Measurements from ENCODE around the gene MRPL46.

Gene MRPL46

DNA sequence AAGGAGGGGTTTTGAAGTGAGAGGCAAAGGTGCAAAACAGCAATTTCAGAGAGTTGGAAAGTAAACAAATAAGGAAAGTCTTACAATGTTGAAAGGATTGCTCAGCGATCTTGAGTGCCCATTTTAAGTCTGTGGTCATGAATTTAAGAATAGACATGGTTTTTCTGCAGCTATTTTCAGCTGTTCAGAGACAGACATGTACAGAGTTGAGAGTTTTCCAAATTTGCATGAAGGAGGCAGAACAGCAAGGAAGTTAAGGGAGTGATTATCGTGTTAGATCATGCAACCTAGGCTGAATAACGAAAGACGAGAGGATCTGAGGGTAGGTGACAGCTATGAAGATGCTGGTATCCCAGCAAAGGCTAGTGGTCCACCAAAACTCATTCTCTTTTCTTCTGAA, 42.1 kb upstream of the MRPL46 start:
- CTCF ChIA-PET, result no interaction called here
- POLR2A ChIA-PET, result no interaction called here
- no peak for DNase-seq (ENCODE audit: low read depth, low spot score)
- no peak overlapping the region for H3K4me3 ChIP-seq (ENCODE audit: low read depth, low read length)
- TF ChIP-seq, protein P1, sequence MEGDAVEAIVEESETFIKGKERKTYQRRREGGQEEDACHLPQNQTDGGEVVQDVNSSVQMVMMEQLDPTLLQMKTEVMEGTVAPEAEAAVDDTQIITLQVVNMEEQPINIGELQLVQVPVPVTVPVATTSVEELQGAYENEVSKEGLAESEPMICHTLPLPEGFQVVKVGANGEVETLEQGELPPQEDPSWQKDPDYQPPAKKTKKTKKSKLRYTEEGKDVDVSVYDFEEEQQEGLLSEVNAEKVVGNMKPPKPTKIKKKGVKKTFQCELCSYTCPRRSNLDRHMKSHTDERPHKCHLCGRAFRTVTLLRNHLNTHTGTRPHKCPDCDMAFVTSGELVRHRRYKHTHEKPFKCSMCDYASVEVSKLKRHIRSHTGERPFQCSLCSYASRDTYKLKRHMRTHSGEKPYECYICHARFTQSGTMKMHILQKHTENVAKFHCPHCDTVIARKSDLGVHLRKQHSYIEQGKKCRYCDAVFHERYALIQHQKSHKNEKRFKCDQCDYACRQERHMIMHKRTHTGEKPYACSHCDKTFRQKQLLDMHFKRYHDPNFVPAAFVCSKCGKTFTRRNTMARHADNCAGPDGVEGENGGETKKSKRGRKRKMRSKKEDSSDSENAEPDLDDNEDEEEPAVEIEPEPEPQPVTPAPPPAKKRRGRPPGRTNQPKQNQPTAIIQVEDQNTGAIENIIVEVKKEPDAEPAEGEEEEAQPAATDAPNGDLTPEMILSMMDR (IDR thresholded peaks at IDR 0.05; ENCODE audit: insufficient read depth, low read length, missing control alignments), result no peak

DNA sequence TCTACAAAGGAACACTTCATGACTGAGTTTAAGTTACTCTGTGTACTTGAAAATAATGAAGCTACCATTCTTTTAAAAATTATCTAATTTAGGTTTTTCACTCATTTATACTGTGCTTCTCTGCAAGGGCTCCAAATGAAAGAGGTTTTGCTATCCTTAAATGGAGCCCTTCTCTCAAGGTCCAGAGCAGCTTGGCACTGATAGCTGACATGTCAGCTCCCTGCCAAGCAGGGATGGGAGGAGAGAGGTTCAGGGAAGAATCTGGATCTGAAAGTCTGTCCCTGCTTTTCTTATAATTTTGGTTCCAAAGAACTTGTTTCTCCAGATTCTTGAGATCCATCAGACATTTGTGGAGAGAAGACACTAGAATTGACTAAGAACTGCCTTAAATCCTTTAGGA, 39.4 kb upstream of the MRPL46 start:
- TF ChIP-seq, protein P1 (IDR thresholded peaks at IDR 0.05; ENCODE audit: insufficient read depth, low read length, missing control alignments), result no peak
- POLR2A ChIA-PET, result interaction anchor here (1.6 kb wide), 1 partner anchor 116 kb away, joined by 4 read pairs; no protein-coding TSS in a partner anchor
- CTCF ChIA-PET, result no interaction called here
- no peak overlapping the region for H3K4me3 ChIP-seq (ENCODE audit: low read depth, low read length)
- DNase-seq (ENCODE audit: low read depth, low spot score), result no peak

DNA sequence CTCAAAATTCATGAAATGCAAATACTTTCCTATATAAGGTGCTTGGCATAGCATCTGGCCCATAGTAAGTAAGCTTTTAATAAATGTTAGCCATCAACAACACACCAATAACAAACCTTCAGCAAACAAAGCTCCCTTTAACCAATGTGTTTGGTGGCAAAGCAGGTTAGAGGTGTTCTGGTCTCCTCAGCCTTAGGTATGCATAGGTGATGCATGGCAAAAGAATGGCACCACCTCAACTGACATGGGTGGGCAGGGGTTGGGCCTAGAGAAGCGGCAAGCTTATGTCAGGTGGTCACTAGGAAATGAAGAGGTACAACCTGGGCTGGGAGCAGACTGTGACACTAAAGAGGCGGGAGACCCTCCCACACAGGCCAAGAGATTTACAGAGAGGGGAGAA, 38.5 kb upstream of the MRPL46 start:
- CTCF ChIA-PET, result no interaction called here
- POLR2A ChIA-PET, result no interaction called here
- TF ChIP-seq, protein P1 (IDR thresholded peaks at IDR 0.05; ENCODE audit: insufficient read depth, low read length, missing control alignments), result no peak
- H3K4me3 ChIP-seq (ENCODE audit: low read depth, low read length), result no peak overlapping the region
- no peak for DNase-seq (ENCODE audit: low read depth, low spot score)

DNA sequence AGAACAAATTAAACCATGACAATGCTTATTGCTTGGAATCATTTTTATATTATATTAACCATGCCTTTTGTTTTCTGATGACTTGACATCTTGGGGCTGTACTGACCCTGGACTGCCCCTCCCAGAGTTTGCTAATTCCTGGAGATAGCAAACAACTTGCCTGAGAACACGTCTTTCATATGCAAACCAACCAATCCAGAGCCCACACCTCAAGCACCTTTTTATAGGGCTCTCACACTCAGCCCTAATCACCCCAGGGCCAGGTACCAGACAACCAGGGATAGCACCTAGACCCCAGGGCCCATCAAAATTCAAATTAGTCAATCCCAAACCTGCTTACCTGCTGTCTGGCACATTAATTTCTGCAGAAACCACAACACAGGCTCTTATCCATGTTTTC, 37.3 kb upstream of the MRPL46 start:
- no peak overlapping the region for H3K4me3 ChIP-seq (ENCODE audit: low read depth, low read length)
- TF ChIP-seq, protein P1 (IDR thresholded peaks at IDR 0.05; ENCODE audit: insufficient read depth, low read length, missing control alignments), result no peak
- POLR2A ChIA-PET, result no interaction called here
- CTCF ChIA-PET, result no interaction called here
- no peak for DNase-seq (ENCODE audit: low read depth, low spot score)

DNA sequence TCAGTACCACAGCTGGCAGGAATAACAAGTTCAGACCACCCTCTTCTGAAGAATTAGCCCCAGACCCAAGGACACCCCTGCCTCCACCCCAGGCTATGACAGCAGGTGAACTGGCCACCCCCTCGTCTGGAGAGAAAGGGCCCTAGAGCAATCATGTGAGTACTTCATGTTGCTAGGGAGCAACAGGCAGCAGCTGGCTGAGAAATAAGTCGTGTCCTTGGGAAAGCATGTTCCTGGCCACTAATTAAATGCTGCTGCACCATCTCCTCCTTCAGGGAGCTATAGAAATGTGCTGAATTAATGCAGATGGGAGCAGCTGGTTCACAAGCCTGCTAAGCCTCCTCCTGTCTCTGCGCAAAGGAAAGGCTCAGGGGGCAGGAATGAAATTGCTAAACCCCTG, 31.8 kb upstream of the MRPL46 start:
- ChIA-PET POLR2A (no interaction called here), CTCF (no interaction called here)
- no peak for DNase-seq (ENCODE audit: low read depth, low spot score)
- TF ChIP-seq, protein P1 (IDR thresholded peaks at IDR 0.05; ENCODE audit: insufficient read depth, low read length, missing control alignments), result no peak
- H3K4me3 ChIP-seq (ENCODE audit: low read depth, low read length), result no peak overlapping the region

DNA sequence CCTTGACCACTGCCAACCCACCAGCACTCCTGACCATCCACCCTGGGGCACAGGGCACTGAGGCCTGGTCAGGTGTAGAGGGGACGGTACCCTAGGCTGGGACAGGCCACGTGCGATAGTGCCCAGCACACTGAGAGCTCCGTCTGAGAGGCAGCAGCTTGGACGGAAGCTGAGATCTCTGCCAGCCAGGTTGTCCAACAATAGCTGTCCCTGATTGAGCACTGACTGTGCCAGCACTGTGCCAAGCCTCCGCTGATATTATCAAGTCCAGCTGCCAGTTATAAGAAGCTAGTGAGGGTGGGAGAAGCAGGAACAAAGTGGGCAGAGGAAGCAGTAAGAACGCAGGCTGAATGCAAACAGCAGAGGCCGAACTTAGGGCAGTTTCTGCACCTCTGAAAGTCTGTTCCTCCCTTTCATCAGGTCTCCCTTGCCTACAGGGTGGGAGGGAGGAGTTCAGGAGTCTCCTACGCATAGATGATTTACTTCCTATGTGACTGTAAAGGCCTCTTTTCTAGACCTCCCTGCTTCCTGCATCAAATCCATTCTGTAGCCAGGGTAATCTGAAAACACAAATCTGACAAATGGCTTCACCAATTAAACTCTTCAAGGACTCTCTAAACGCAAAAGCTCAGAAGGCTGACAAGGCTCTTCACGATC, 30.0 kb upstream of the MRPL46 start:
- TF ChIP-seq, protein P1 (IDR thresholded peaks at IDR 0.05; ENCODE audit: insufficient read depth, low read length, missing control alignments), result no peak
- no peak overlapping the region for H3K4me3 ChIP-seq (ENCODE audit: low read depth, low read length)
- POLR2A ChIA-PET, result no interaction called here
- CTCF ChIA-PET, result interaction anchor here (1.1 kb wide), 1 partner anchor 19 kb away, joined by 3 read pairs; no protein-coding TSS in a partner anchor
- no peak for DNase-seq (ENCODE audit: low read depth, low spot score)
